Measurements from ENCODE around the gene TRIM9. TPM values are rescaled to one million over a fixed set of nuclear protein-coding genes. Genes with fewer than 3 reads are reported as not detected.

Gene TRIM9
- total RNA-seq, 2 donors from 2014 or later, result 0.44 to 1.3 TPM

DNA sequence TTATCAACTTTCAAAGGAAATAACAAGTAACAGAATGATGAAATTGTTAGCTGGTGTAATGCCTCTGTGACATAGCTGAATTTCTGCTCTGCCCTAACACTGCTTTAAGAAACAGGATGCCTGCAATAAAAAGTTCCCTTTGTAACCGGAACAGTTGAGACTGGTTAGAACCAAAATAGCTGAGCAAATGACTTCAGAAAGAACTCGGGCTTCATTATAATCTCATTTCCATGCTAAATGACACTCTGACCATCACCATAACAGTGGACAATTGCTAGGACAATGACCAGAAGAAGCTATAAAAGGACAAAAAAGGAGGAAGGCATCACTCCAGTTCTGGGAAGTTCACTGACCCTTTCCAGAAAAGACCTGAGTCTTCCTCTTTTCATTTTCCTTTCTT is 127.1 kb downstream of the TRIM9 start:
- no peak overlapping the region for H3K4me3 ChIP-seq
- no peak for DNase-seq (ENCODE audit: low spot score)
- H3K36me3 ChIP-seq, result no peaks in the 10 kb centered on the region
- H3K27me3 ChIP-seq, result no peaks in the 10 kb centered on the region
- no peaks in the 10 kb centered on the region for H3K4me1 ChIP-seq
- TF ChIP-seq CTCF (IDR thresholded peaks at IDR 0.05), result no peak
- no peak overlapping the region for H3K27ac ChIP-seq
- H3K9me3 ChIP-seq, result no peaks in the 10 kb centered on the region

GRCh38 chr14:50967103-50967502 is 127.8 kb downstream of the TRIM9 start:
- Histone ChIP-seq H3K27ac (no peak overlapping the region), H3K4me3 (no peak overlapping the region), H3K9me3 (no peaks in the 10 kb centered on the region), H3K27me3 (no peaks in the 10 kb centered on the region), H3K36me3 (no peaks in the 10 kb centered on the region), H3K4me1 (no peaks in the 10 kb centered on the region)
- TF ChIP-seq CTCF (IDR thresholded peaks at IDR 0.05), result no peak
- DNase-seq (ENCODE audit: low spot score), result no peak

GRCh38 chr14:50964683-50965390 is 130.1 kb downstream of the TRIM9 start:
- Histone ChIP-seq H3K27ac (no peak overlapping the region), H3K36me3 (no peaks in the 10 kb centered on the region), H3K4me3 (no peak overlapping the region), H3K27me3 (no peaks in the 10 kb centered on the region), H3K9me3 (no peaks in the 10 kb centered on the region), H3K4me1 (no peaks in the 10 kb centered on the region)
- TF ChIP-seq CTCF (IDR thresholded peaks at IDR 0.05), result no peak
- peak; percentile 74 for DNase-seq (ENCODE audit: low spot score)

GRCh38 chr14:50963919-50964318 is 131.0 kb downstream of the TRIM9 start:
- Histone ChIP-seq H3K27me3 (no peaks in the 10 kb centered on the region), H3K36me3 (no peaks in the 10 kb centered on the region), H3K4me3 (no peak overlapping the region), H3K9me3 (no peaks in the 10 kb centered on the region), H3K27ac (no peak overlapping the region), H3K4me1 (no peaks in the 10 kb centered on the region)
- no peak for DNase-seq (ENCODE audit: low spot score)
- no peak for TF ChIP-seq CTCF (IDR thresholded peaks at IDR 0.05)

- no peak for TF ChIP-seq CTCF (IDR thresholded peaks at IDR 0.05)
- H3K4me3 ChIP-seq, result no peak overlapping the region
- no peaks in the 10 kb centered on the region for H3K36me3 ChIP-seq
- H3K9me3 ChIP-seq, result no peaks in the 10 kb centered on the region
- H3K27ac ChIP-seq, result no peak overlapping the region
- DNase-seq (ENCODE audit: low spot score), result no peak
- no peaks in the 10 kb centered on the region for H3K4me1 ChIP-seq
- H3K27me3 ChIP-seq, result no peaks in the 10 kb centered on the region
These were observed 133.2 kb downstream of the TRIM9 start for GRCh38 chr14:50961605-50962221.

Data from right atrium auricular region (tissue), 2 donors.